HG02763 (cell line): ENCODE data around the gene ABLIM2.

Experiments used
- ATAC-seq: cut with Tn5 transposase; IDR thresholded peaks from one replicate; pipeline ENCODE4 v1.9.1; 2021; ENCODE audit warnings: mild to moderate bottlenecking, moderate library complexity; ENCODE audit not compliant: unreplicated experiment

Gene ABLIM2

GRCh38 chr4:7990807-7991459 lies 167.7 kb downstream of the ABLIM2 start:
- ATAC-seq: no peak

- ATAC-seq: no peak
Observed at GRCh38 chr4:7989654-7990053, 169.0 kb downstream of the ABLIM2 start.

DNA sequence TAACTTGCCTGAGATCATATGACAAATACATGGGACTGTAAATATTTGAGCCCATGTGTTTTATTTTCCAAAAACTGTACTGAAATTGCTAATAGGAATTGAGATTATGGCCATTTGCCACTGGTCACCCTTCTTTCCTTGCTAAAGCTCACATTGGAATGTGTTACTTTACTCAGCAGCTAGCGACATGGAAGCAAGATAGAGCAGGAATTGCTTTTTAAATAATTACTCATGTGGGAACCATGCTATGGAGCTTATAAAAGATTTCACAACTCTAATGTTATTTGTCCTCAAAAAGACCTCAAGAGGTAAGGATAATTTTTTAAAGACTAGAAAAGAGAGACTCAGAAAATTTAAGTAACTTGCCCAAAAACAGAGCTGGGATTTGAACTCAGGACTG lies 170.2 kb downstream of the ABLIM2 start:
- ATAC-seq: no peak

GRCh38 chr4:7987148-7987989 lies 171.2 kb downstream of the ABLIM2 start:
- ATAC-seq: no peak

GRCh38 chr4:7985891-7986441 lies 172.6 kb downstream of the ABLIM2 start:
- no peak for ATAC-seq

DNA sequence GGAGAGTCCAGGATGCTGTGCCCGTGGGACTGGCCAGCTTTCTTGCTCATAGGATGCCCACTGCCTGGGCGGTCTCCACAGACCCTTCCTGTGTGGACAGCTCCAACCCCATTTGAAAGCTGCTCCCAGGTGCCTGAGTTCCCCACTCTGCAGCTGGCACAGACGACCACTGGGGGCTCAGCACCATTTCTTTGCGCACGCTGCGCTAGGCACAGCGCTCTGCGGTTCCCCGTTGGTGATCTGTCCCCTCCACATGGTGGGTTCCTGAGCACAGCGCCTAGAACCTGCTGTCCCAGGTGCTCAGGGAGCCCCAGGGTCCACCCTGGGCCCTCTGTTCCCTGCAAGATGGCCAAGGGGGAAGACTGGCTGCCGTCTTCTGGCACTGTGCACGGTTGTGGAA lies 173.5 kb downstream of the ABLIM2 start:
- no peak for ATAC-seq

- ATAC-seq: no peak
Observed at GRCh38 chr4:7984286-7984925, 174.2 kb downstream of the ABLIM2 start.

DNA sequence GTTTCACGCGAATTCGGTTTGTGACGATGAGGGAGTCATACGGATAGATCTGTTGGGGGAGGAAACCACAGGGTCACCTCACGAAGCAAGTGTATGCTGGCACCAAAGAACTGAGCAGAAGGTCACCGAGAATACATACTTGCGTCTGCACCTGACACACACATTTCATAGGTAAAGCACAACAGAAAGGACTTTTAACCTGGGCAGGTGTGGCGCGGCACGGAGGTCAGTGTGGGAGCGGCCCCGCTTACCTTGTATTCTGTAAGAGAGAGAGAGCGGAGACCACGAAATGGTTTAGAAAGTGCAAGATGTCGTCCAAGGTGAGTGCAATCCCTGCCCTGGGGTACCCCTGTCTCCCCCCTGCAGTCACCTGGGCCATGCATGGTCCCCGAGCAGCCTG lies 175.3 kb downstream of the ABLIM2 start:
- ATAC-seq: no peak

DNA sequence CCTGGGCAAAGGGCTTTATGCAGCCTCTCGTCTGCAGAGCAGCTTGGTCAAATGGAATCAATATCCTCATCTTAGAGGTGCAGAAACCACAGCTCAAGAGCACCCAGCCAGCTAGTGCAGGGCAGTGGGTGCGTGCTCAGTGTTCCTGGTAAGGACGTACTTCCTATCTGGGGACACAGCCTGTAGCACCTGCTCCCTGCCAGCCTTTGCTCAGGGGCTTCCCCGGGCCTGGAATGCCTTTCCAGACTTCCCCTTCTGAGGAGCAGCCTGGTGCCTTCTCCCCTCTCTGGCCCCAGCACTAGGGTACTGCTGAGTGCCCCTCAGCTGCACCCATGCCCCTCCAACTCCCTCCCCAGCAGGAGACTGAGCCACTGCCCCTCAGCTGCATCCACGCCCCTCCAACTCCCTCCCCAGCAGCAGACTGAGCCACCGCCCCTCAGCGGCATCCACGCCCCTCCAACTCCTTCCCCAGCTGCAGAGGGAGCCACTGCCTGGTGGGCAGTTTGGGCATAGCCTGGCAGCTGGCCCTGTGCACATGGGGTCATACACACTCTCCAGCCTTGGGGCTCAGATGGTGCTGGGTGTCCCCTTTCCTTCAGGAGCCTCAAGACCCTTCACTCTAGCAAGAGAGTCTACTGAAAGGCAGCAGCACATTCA lies 176.7 kb downstream of the ABLIM2 start:
- no peak for ATAC-seq

GRCh38 chr4:7980036-7980435 lies 178.6 kb downstream of the ABLIM2 start:
- no peak for ATAC-seq

DNA sequence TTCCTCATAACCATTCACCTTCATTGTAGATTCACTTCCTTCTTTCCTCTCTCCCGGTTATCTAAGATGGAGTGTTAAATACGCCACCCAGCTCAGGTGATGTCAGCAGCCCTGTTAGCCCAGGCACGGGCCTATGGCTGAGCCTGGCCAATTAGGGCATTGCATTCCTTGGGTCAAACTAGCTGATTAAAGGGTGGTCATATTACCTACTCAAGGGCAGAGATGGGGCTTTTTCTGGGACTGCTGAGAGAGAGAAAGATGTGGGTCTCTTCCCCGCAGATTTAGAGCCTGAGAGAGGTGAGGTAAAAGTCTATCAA lies 179.0 kb downstream of the ABLIM2 start:
- ATAC-seq: no peak

GRCh38 chr4:7978907-7979651 lies 179.5 kb downstream of the ABLIM2 start:
- ATAC-seq: no peak

GRCh38 chr4:7978489-7978888 lies 180.1 kb downstream of the ABLIM2 start:
- no peak for ATAC-seq

GRCh38 chr4:7976634-7977033 lies 182.0 kb downstream of the ABLIM2 start:
- ATAC-seq: no peak

GRCh38 chr4:7976025-7976424 lies 182.6 kb downstream of the ABLIM2 start:
- ATAC-seq: no peak

- no peak for ATAC-seq
Observed at GRCh38 chr4:7974425-7974824, 184.2 kb downstream of the ABLIM2 start.

DNA sequence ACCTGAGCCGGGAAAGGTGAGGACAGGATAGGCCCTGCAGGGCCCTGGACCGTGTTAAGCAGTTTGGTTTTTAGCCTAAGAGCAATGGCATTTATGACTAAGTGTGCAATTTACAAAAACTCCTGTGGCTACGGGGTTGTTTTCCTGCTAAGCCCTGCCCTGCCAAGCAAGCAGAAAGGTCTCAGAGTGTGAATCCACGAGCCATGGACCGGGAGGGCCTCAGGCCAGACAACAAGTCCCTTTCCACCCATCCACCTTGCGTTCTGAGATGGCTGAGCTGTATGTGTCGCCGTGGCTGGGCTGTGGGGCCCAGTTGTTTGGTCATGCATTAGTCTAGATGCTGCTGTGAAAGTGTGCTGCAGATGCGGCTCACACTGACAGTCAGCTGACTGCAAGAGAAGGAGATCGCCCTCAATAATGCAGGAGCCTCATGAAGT lies 185.1 kb downstream of the ABLIM2 start:
- no peak for ATAC-seq

GRCh38 chr4:7971881-7972500 lies 186.6 kb downstream of the ABLIM2 start:
- no peak for ATAC-seq

GRCh38 chr4:7971159-7971631 lies 187.4 kb downstream of the ABLIM2 start:
- ATAC-seq: no peak

DNA sequence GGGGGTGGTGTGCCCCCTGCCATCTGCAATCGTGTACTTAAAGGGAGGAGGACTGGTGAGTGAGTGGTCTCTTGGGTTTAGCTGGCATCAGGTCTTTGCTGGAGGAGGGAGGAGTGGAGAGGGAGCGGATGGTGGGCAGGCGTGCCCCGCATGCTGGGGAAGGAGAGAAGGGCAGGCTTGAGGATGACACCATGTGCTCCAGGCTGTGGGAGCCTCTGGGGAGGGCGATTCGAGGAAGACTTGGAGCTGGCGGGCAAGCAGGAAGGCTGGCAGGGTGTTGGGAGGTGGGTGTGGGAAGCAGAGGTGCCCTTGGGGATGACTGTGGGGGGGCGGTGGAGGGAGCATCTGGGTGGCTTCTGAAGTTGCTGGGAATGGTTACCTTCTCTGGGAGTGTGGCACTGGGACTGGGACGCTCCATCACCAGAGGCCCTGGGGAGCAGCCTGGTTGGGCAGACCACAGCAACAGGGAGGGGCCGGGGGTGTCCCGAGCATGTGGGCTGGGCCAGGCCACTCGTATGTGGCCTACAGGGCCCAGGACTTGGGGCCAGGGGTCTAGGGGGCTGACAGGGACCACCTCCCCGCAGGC lies 188.2 kb downstream of the ABLIM2 start:
- ATAC-seq: no peak
